Left ventricle myocardium inferior (tissue), 1 donor: ENCODE data around the gene INPP1. TPM values are rescaled to one million over a fixed set of nuclear protein-coding genes. Genes with fewer than 3 reads are reported as not detected.

ENCODE experiments used
- DNase-seq: peaks from one replicate; pipeline ENCODE4 v3.0.0-alpha.2; 2020
- H3K27ac ChIP-seq: fragments of 200-600 bp; replicated peaks from 2 replicates; pipeline ENCODE4 v1.8.0; 2021
- H3K27me3 ChIP-seq: fragments of 200-600 bp; 2 replicates; pipeline ENCODE4 v1.8.0; 2021; ENCODE audit warnings: low read depth
- H3K36me3 ChIP-seq: fragments of 200-600 bp; 2 replicates; pipeline ENCODE4 v1.8.0; 2021
- H3K4me1 ChIP-seq: fragments of 200-600 bp; 2 replicates; pipeline ENCODE4 v1.8.0; 2021
- H3K4me3 ChIP-seq: fragments of 200-600 bp; 2 replicates; pipeline ENCODE4 v1.8.0; 2021; ENCODE audit warnings: mild to moderate bottlenecking, moderate library complexity
- H3K9me3 ChIP-seq: fragments of 200-600 bp; replicated peaks from 2 replicates; pipeline ENCODE4 v1.8.0; 2021
- intact Hi-C: fragments of 100-400 bp; cut with micrococcal nuclease; formaldehyde crosslinking; loops from one replicate; pipeline ENCODE4 v1.11.0; 2022
- total RNA-seq: library from RNA; stranded (reverse); fragmentation: NEBNext Ultra II Directional; extraction: Animal tissue kit (Norgen Biotek cat#: 25700); gene quantifications from one replicate; pipeline ENCODE4 v1.2.1, GENCODE V29; 2021
- TF ChIP-seq, protein P1 (sequence below): fragments of 200-600 bp; IDR thresholded peaks from 2 replicates; pipeline ENCODE4 v1.8.0; 2021; ENCODE audit warnings: antibody characterized with exemption, mild to moderate bottlenecking, borderline replicate concordance
- donor health status: DM: no; HTN: yes; CAD: no; lungs with severe emphysema.

The INPP1 gene
- total RNA-seq, 1 donor from 2014 or later: 15.0 TPM

DNA sequence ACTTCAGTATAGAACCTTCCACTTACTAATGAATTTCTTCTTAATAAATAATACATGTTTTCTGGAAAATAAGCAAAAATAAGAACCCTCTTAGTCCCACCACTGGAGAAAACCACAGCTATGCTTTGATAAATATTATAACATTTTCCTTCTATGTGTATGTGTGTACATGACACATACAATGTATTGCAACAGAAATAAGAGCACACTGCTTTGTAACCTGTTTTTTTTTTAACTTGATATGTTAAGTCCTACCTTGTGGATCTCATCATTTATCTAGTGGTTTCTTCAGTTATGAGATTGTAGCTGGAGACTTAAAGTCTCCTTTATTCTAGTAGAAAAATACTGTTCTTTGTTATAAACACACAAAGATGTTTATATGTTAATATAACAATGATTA lies 17.2 kb downstream of the INPP1 start:
- intact Hi-C loops: no loop called here
- no peak for DNase-seq
- no peaks in the 10 kb centered on the region for H3K27me3 ChIP-seq
- peaks cover 44% of the 10 kb centered on the region for H3K36me3 ChIP-seq
- peak overlapping the region; percentile 71 for H3K27ac ChIP-seq
- H3K9me3 ChIP-seq: no peaks in the 10 kb centered on the region
- H3K4me3 ChIP-seq: no peak overlapping the region
- peaks cover 41% of the 10 kb centered on the region for H3K4me1 ChIP-seq
- TF ChIP-seq, protein P1, sequence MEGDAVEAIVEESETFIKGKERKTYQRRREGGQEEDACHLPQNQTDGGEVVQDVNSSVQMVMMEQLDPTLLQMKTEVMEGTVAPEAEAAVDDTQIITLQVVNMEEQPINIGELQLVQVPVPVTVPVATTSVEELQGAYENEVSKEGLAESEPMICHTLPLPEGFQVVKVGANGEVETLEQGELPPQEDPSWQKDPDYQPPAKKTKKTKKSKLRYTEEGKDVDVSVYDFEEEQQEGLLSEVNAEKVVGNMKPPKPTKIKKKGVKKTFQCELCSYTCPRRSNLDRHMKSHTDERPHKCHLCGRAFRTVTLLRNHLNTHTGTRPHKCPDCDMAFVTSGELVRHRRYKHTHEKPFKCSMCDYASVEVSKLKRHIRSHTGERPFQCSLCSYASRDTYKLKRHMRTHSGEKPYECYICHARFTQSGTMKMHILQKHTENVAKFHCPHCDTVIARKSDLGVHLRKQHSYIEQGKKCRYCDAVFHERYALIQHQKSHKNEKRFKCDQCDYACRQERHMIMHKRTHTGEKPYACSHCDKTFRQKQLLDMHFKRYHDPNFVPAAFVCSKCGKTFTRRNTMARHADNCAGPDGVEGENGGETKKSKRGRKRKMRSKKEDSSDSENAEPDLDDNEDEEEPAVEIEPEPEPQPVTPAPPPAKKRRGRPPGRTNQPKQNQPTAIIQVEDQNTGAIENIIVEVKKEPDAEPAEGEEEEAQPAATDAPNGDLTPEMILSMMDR: no peak

DNA sequence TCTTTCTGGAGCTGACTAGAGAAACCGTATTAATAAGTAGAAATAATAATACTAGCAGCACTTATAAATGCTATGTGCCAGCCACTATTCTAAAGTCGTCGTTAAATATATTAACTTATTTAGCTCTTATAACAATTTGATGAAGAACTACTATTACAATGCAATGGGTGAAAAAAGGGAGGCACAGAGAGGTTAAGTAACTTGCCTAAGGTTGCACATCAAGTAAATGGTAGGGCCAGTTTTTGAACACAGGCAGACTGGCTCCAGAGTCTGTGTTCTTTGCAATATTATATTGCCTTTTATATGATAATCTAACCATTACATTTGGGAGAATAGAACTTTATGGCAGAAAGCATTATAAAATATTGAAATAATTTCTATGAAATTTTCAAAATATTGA lies 17.6 kb downstream of the INPP1 start:
- no peak overlapping the region for H3K27ac ChIP-seq
- no peak overlapping the region for H3K4me3 ChIP-seq
- DNase-seq: no peak
- no peaks in the 10 kb centered on the region for H3K27me3 ChIP-seq
- TF ChIP-seq, protein P1: no peak
- H3K9me3 ChIP-seq: no peaks in the 10 kb centered on the region
- peaks cover 37% of the 10 kb centered on the region for H3K4me1 ChIP-seq
- H3K36me3 ChIP-seq: peaks cover 45% of the 10 kb centered on the region
- intact Hi-C loops: no loop called here

DNA sequence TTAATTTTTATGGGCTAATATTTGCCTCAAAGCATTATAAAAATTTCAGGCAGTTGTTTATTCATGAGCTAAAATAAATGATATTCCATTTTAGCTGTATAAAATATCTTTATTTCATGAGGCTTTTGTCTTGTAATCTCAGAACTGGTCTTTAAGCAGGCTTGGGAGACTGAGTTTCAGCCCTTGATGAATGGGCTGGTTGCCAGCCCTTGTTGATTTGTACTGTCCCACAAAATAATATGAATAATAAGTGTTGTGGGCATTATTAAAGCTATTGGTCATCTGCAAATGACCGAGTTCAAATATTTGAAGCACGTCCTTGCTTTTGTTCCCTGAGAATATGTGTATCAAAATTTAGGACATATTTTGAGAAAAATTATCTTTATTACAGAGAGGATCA lies 18.2 kb downstream of the INPP1 start:
- intact Hi-C loops: no loop called here
- Histone ChIP-seq H3K9me3 (no peaks in the 10 kb centered on the region), H3K27ac (no peak overlapping the region), H3K4me1 (peaks cover 31% of the 10 kb centered on the region), H3K27me3 (no peaks in the 10 kb centered on the region), H3K4me3 (no peak overlapping the region), H3K36me3 (peaks cover 49% of the 10 kb centered on the region)
- TF ChIP-seq, protein P1: no peak
- DNase-seq: no peak

DNA sequence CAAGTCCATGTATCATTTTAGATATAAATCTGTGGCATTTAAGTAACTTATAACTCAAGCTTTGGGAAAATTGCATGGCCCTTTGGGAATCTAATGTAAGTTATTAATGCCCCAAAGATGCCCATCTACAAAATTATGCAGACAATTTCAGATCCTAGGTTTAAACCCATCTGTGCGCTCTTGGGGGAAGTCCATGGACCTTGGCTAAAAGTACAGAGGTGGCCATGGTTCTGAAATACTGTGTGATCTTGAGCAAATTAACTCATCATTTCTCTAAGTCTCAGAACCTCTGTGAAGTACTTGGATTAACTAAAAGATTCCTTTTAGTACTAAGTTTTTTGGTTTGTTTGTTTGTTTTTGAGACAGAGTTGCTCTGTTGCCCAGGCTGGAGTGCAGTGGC lies 19.5 kb downstream of the INPP1 start:
- peaks cover 63% of the 10 kb centered on the region for H3K36me3 ChIP-seq
- H3K27ac ChIP-seq: no peak overlapping the region
- no peak for DNase-seq
- H3K4me3 ChIP-seq: no peak overlapping the region
- H3K27me3 ChIP-seq: no peaks in the 10 kb centered on the region
- TF ChIP-seq, protein P1: no peak
- intact Hi-C loops: no loop called here
- no peaks in the 10 kb centered on the region for H3K9me3 ChIP-seq
- H3K4me1 ChIP-seq: peaks cover 27% of the 10 kb centered on the region

DNA sequence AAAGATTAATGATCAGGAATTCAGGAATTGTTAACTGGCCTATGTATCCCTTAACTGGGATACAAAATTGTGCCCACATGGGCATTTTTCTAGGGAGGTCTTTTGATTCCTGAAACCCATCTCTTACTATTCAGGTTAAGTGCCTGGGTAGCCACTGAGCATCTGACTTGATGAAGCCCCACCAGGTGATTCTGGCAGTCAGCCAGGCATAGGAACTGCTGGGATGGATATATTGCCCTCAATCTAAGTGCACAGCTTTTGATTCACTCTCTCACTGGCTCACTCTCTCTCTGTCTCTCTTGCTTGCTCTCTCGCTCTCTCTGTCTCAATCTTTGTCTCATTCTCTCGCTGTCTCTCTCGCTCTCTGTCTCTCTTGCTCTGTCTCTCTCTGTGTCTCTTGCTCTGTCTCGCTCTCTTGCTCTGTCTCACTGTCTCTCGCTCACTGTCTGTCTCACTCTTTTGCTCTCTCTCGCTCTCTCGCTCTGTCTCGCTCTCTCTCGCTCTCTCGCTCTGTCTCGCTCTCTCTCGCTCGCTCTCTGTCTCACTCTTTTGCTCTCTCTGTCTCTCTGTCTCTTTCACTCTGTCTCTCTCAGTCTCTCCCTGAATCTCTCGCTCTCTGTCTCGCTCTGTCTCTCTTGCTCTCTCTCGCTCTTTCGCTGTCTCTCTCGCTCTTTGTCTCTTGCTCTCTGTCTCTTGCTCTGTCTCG lies 22.3 kb downstream of the INPP1 start:
- Histone ChIP-seq H3K36me3 (peaks cover 82% of the 10 kb centered on the region), H3K9me3 (no peaks in the 10 kb centered on the region), H3K4me3 (no peak overlapping the region), H3K4me1 (no peaks in the 10 kb centered on the region), H3K27me3 (no peaks in the 10 kb centered on the region), H3K27ac (no peak overlapping the region)
- intact Hi-C loops: no loop called here
- no peak for DNase-seq
- TF ChIP-seq, protein P1: no peak
